Posterior vena cava (tissue), 2 donors: ENCODE data around the gene GRIK3. TPM values are rescaled to one million over a fixed set of nuclear protein-coding genes. Genes with fewer than 3 reads are reported as not detected.

Experiments
- DNase-seq: peaks from one replicate; pipeline ENCODE4 v3.0.0-alpha.2; 2020; ENCODE audit warnings: low spot score
- intact Hi-C, 2 donors: fragments of 100-400 bp; cut with DNase I; formaldehyde crosslinking; loops; one replicate each; pipeline versions ENCODE4 v1.14.1 to v1.14.2; 2022 to 2023
- total RNA-seq, 2 donors: library from RNA; stranded (reverse); fragmentation: NEBNext Ultra II Directional; extraction: Animal tissue kit (Norgen Biotek cat#: 25700); gene quantifications; one replicate each; pipeline ENCODE4 v1.2.1, GENCODE V29; 2021
- donor health status: DM: yes; HTN: yes; CAD: no.
- donor health status: DM: yes; HTN: yes; CAD: no.

The GRIK3 gene
- total RNA-seq, 2 donors from 2014 or later = 0.23 to 0.33 TPM

DNA sequence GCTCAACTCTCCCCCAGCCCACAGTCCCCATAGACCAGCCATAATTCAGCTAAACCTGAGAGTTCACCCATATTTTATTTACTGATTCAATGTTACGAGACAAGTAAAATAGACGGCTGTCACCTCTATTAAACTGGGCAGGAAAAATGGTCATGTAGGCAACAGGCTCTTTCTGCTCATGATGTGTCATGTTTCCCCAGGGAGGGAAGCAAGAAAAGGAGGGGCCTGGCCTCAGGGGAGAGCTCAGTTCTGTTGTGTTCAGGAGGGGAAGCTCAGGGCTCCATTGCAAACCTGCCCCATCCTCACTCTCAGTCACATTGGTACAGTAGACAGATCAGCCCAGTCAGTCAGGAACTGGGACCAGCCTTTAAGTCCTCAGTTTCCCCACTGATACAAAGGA, 12.8 kb downstream of the GRIK3 start:
- DNase-seq = no peak
- intact Hi-C loops = no loop called here

DNA sequence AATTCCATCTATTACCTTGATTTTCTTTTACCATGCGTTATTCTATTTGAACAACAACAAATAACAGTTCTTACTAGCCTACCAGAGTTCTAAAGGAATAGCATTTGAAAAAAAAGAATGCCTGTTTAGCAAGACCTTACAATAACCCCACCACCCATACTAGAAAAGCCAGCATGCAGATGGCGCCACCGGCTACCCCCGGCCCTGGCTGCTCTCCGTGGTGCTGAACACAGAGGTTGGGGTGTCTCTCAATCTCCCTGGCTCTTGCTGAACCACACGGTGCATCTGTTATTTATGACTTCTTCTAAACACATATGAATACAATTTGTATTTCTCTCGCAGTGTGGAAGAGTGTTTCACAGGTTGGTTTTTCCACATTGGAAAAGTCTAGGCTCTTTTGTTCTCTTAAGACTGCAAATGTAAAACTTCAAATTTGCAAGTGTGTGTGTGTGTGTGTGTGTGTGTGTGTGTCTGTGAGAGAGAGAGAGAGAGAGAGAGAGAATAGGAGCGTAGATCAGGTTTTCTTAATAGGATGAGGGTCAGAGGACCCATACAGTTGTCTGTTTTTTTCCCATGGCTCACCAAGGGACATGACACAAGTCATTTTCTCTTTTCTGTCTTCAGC, 13.6 kb downstream of the GRIK3 start:
- intact Hi-C loops = no loop called here
- no peak for DNase-seq

DNA sequence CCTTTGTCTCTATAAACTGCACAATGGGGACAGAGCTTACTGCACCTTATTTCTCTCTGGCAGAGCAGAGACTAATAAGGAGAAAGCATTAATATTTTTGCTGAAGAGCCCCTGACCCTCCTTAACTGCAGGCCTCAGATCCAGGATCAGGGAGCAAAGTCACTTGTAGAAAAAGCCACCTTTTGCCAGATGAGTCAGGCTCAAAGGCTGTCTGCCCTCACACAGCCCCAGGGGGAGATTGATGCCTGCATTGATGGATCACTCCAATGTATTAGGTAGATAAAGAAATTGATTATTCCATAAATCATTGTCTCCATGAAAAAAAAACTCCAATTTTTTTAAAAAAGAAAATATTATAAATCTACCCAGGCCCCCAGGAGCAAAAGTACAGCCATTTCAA, 15.8 kb downstream of the GRIK3 start:
- intact Hi-C loops = no loop called here
- no peak for DNase-seq

DNA sequence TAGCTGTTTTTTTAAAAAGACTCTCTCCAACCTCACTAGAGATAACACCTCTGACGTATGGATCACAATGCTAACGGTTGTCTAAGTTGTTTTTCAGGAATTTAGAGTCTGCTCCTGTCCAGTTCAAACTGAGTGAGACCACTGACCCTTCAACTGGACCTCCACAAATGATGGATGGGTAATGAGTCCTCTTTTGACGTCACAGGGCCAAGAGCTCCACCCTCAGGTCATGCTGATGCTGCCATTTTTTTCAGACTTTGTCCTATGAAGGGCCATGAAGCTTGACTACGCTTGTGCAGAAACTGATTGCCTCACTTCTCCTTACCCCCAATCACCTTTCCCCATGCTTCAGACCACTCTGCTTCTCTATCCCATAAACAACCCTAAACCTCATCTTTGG, 16.6 kb downstream of the GRIK3 start:
- intact Hi-C loops = no loop called here
- DNase-seq = no peak

DNA sequence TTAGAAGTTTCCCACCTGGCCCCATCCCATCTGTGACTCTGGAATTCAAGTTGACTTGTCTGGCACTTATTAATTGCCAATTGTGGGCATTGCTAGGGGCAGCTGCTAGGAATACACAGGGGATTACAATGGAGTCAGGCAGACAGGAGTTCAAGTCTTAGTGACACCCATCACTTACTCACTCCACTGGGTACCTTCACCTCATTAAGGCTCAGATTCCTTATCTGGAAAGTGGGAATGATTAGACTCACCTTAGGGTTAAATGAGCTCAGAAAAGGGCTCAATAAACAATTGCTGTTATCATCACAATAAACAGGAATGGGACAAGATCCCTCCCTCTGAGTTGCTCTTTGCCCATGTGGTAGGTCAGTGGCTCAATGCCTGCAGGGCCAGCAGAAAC, 18.2 kb downstream of the GRIK3 start:
- intact Hi-C loops = no loop called here

DNA sequence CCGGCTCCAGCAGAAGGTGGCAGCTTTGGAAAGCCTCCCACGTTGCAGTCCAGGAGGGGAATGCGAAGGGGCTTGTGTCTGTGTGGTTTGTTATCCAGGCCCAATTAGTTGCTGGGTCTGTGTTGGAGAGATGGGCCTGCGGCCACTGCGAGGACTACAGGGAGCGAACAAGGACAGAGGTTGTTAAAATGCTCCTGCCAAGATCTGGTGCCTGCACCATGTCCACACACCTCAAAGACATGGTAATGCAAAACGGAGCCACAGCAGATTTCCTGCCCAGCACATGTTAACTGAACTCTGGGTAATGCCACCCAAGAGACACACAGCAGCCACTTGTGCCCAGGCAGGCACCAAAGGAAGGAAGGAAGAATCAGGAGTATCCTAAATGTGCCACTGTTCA, 18.6 kb downstream of the GRIK3 start:
- intact Hi-C loops = no loop called here
- DNase-seq = no peak

More for the DNA sequence above, 18.2 kb downstream of the GRIK3 start:
- DNase-seq = no peak

DNA sequence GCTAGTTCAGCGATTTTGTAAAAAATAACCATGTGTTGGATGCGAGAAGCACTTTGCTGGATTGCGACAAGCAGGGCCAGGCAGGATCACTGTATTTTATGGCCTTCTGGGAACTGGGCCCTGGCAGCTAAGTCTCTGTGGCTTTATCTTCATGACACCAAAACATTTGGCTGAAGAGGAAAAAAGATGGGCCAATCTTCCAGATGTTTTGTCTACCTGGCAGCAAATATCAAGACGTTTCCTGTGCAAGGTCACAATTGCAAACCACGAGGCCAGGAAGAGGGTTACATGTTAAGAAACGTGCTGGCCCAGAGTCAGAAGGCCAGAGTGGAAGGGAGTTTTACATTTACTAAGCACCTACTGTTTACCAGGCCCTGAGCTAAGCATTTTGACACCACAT, 22.1 kb downstream of the GRIK3 start:
- intact Hi-C loops = no loop called here
- DNase-seq = no peak

DNA sequence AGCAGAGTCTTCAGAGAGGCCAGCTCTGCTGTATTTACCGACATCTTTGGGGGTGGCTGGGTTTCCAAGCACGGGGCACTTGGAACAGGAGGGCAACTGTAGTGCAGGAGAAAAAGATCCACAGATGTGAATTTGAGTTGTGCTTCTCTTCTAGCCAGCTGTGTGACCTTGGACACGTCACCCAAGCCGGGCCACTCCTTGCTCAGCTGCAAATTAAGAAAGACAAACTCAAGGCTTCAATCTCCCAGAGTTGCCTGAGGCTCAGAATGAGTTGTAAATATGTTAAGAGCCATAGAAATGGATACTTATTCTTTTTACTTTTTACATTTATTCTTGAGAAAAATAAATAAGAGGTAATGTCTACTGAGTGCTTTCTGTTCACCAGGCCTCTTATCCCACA, 24.3 kb downstream of the GRIK3 start:
- intact Hi-C loops = no loop called here
- DNase-seq = no peak

DNA sequence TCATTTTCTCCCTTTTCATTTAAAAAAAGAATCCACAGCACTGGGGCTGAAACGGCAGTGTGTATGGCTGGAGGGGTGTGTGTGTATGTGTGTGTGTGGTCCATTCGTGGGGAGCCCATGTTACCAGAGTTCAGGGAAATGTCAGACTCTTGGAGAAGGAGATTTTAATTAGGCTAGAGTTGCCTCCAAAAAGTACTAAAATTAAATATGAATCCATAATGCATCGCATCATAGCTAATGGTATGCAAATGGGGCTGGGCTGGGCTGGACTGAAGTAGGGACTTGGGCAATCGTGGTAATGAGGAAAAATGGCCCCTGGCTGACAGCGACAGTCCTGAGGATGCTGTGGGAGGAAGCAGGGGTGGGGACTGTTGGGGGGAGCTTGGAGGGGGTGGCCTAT, 24.8 kb downstream of the GRIK3 start:
- intact Hi-C loops = no loop called here

DNA sequence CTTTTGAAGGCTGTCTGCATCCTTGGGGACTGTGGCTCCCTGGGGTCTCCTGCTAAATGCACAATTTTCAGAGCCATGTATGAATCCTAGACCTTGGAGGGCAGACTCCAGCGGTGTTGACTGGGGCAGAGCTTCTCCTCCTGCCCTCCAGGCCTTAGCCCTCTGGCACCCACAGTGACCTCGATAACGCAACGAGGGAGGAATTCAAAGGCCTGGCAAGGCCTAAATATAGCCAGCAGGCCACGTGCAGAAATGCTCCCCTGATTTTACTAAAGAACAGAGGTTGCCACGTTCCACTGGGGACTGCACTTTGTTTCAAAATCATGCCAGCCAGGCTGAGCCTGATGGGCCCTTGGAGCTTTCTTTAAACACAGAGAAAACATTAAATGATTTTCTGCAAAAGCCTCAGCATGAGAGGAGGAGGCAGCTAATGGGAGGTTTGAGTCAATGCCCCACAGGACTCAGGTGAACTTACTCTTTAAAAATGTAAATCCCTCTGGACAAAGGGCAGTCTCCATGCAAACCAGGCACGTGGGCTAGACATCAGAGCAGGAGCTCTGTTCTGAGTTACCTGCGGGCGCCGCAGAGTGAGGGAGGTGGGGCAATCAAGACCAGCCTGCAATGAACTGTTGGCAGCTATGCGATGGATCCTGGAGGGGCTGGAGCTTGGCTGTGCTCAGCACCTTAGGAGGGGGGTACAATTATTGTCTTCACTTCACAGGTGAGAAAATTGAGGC, 28.0 kb downstream of the GRIK3 start:
- intact Hi-C loops = no loop called here
- DNase-seq = no peak

More for the DNA sequence above, 24.8 kb downstream of the GRIK3 start:
- no peak for DNase-seq

DNA sequence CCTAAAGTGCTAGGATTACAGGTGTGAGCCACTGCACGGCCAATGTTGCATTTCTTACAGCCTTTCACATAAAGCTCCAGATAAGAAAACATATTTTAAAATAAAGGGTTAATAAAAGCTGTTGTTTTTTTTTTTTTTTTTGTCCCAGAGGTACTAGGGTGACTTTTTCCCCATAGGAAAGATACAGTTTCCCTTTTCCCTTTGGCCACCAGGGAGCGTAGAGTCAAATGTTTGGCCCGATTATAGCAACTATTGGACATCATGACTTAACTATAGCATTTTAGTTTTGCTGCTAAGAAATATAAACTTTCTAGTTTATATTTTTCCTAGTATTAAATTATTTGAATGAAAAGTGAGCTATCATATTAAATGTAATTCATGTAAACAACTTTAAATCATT, 31.4 kb downstream of the GRIK3 start:
- intact Hi-C loops = no loop called here
- DNase-seq = no peak

DNA sequence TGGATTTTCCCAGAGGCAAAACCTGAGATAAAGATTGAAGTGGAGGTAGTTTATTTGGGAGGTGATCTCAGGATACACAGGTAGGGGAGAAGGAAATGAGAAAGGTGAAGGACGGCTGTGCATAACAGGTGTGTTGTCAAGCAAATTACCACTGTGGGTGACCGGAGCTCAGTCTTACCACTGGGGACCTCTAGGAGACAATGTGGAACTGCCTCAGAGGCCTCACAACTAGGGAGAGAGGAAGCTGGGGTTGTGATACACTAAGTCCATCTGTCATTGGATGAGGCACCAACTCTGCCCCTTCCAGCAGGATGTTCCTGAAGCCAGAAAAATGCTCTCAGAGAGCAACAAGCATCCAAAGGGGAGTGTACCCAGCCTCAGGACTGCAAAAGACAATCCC, 32.6 kb downstream of the GRIK3 start:
- no peak for DNase-seq
- intact Hi-C loops = no loop called here

DNA sequence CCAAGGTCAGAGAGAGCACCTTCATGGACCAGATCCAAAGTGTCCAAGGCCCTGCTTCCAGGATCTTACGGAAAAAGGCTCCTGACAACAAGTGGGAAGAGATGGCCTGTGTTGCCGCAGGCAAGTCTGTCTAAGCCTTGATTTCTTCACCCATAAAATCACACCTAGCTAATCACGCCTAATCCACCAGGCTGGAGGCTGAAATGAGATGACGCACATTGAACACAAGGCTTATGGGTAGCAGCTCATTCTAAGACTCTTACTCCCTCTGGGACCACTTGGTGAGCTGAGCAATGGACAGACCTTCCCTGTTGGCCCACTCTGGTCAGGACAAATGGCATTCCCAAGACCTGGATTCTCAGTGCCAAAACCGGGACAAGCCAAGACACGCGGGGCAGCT, 38.2 kb downstream of the GRIK3 start:
- intact Hi-C loops = no loop called here
- DNase-seq = no peak

DNA sequence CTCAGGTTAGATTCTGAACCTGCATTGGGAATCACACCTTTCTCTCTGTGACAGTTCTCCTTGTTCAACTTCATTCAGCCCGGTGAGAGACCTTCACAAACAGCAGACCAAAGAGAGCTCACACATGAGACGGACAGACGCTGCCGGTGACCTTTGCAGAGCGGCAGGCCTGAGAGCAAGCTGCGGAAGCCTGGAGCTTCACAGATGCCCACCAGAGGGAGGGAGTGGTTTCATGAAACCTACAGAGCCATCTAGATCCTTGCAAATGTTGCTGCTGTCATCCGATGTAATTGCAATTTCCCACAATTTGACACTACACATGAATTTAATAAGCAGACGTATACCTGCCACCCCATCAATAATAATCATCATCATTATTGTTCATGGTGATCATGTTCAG, 39.4 kb downstream of the GRIK3 start:
- no peak for DNase-seq
- intact Hi-C loops = no loop called here

DNA sequence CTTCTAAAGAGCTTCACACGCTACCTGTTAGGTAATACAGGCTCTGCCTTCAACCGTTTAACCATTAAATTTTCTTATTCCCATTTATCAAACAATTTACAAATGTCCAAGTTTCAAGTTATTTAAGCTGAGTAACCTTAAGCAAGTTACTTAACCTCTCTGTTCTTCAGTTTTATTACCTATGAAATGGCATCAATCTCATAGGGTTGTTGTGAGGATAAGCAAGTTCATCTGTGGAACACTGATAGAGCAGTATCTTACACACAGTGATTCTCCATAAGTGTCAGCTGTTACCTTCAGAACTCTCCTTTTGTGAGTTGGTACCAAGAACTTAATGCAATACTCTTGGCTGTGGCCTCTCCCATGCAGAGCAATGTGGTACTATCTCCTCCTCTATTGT, 40.0 kb downstream of the GRIK3 start:
- intact Hi-C loops = no loop called here

DNA sequence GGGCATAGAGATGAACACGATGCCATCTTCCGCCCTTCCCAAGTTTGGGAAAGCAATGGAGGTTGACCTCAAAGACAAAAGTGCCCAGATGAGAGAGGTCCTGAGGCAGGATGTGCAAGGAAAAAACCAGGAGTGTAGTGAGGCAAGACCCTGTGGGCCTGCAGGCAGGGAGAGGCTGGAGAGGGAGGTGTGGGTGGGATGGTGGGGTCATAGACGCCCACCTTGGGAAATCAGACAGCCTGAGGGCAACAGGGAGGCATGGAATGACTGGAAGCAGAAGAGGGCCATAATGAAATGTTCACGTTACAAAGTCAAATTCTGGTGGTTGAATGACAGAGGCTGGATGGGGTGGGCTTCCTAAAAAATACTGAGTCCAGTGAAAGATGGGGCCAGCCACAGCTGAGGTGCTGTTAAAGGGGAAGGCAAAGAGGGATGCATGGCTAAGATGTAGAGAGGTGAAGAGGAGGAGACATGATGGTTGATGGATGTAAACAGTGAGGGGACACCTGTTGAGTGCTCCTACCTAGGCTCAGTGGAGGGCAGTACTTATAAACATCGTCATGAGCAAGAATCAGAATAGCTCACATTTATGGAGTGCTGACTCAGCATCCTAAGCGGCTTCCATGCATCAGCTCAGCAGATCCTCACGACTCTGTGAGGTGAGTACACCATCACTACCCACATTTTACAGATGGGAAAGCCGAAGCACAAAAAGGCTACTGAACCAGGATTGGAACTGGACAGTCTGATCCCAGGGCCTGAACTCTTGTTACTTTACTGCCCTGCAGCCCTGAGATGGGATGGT, 42.0 kb downstream of the GRIK3 start:
- no peak for DNase-seq
- intact Hi-C loops = no loop called here

More for the DNA sequence above, 40.0 kb downstream of the GRIK3 start:
- DNase-seq = no peak

DNA sequence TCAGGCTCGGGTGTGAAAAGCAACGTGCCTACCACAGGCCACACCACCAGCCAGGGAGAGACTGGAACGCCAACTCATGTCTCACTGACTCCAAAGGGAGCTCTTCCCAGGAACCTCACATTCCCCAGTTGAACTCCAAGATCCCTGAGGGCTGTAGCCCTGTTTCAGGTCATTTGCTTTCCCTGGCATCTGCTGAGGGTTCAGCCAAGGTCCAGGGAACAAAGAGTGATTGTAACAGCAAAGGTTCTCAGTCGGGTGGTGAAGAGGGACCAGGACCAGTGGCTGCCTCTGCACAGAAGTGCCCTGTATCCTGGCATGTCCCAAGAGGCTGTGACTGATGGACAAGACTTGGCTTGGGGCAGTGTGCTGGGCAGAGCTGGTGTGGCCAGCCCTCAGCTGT, 42.8 kb downstream of the GRIK3 start:
- no peak for DNase-seq
- intact Hi-C loops = no loop called here

DNA sequence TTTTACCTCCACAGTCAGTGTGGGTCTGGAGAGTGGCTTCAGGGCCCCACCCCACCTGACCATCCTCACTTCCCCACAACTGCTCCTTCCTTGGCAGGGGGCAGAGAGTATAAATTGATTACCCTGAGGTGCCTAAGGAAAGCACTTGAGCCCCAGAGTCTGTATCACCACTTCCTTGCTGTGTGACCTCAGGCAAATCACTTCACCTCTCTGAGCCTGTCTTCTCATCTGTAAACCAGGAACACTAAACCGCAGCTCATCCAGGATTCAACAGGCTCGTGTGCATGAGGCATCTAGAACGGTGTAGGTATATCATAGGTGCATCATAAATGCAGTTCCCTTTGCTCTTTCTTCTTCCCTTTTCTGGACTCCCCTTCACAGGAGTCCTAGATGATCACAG, 43.4 kb downstream of the GRIK3 start:
- no peak for DNase-seq
- intact Hi-C loops = no loop called here

DNA sequence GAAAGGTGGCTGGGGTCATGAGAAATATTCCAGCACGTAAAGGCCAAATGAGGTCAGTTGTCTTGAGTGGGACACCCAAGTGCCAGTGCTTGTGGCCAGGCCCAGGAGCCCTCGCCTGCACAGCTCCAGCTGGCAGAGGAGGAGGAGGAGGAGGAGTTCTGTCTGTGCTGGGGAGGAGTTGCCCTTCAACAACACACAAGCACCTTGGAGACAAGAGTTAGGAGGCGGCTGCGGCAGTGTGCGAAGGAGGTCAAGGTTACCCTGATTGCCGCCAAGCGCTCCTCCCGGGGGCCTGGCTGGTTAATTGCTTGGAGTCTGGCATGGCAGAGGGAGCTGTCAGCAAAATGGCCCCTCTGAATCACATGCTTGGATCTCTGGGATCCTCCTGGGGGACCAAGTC, 45.1 kb downstream of the GRIK3 start:
- DNase-seq = no peak

DNA sequence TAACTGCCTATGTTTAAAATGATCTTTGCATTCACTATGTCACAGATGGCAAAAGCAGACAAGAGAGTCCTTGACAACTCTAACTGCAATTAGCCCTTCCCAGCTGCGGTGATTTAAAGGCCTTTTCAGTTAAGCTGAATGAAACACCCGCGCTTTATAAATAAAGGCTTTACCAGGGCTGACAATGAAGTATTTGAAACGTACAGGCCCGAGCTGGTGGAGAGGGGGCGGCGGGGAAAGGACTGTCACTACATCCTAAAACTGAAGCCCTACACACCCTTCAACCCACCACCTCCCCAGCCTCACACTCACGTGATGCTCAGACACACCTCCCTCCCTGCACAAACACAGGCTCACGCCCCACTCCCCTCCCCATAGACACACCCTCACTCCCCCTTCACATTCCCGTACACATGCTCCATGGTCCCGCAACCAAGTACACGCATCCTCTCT, 45.5 kb downstream of the GRIK3 start:
- intact Hi-C loops = no loop called here
- DNase-seq = no peak

More for the DNA sequence above, 45.1 kb downstream of the GRIK3 start:
- intact Hi-C loops = no loop called here
